ENCODE measurements around the gene IGHMBP2. TPM values are rescaled to one million over a fixed set of nuclear protein-coding genes. Genes with fewer than 3 reads are reported as not detected.

Gene IGHMBP2
- total RNA-seq, 4 donors from 2014 or later: 22.9 to 55.0 (median 30.3) TPM

DNA sequence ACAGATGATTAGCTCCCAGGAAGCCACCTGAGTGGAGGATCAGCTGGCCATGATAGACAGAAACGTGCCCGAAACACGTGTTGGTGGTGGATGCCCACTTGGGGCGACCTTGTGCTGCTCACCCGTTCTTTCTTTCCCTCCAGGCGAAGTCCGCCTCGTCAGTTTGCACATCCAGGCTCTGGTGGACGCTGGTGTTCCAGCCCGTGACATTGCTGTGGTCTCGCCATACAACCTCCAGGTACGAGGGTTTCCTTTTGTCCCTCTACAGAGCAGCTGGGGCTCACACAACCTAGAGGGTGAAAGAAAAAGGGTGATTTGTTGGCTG lies 30.6 kb downstream of the IGHMBP2 start:
- TF ChIP-seq POLR2AphosphoS5 (IDR thresholded peaks at IDR 0.05) (no peak), EP300 (IDR thresholded peaks at IDR 0.05) (no peak), POLR2A (IDR thresholded peaks at IDR 0.05) (no peak)
- TF ChIP-seq, protein P1, sequence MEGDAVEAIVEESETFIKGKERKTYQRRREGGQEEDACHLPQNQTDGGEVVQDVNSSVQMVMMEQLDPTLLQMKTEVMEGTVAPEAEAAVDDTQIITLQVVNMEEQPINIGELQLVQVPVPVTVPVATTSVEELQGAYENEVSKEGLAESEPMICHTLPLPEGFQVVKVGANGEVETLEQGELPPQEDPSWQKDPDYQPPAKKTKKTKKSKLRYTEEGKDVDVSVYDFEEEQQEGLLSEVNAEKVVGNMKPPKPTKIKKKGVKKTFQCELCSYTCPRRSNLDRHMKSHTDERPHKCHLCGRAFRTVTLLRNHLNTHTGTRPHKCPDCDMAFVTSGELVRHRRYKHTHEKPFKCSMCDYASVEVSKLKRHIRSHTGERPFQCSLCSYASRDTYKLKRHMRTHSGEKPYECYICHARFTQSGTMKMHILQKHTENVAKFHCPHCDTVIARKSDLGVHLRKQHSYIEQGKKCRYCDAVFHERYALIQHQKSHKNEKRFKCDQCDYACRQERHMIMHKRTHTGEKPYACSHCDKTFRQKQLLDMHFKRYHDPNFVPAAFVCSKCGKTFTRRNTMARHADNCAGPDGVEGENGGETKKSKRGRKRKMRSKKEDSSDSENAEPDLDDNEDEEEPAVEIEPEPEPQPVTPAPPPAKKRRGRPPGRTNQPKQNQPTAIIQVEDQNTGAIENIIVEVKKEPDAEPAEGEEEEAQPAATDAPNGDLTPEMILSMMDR (IDR thresholded peaks at IDR 0.05): no peak
- H3K27ac ChIP-seq: no peak overlapping the region
- no peaks in the 10 kb centered on the region for H3K4me1 ChIP-seq
- no peaks in the 10 kb centered on the region for H3K9me3 ChIP-seq
- H3K4me3 ChIP-seq: no peak overlapping the region
- peaks cover 84% of the 10 kb centered on the region for H3K36me3 ChIP-seq
- no peaks in the 10 kb centered on the region for H3K27me3 ChIP-seq
- 93% methylated on average over 12 of the region's 12 CpGs for whole genome bisulfite sequencing
- no peak for DNase-seq (ENCODE audit: low spot score in 2 of 2)

DNA sequence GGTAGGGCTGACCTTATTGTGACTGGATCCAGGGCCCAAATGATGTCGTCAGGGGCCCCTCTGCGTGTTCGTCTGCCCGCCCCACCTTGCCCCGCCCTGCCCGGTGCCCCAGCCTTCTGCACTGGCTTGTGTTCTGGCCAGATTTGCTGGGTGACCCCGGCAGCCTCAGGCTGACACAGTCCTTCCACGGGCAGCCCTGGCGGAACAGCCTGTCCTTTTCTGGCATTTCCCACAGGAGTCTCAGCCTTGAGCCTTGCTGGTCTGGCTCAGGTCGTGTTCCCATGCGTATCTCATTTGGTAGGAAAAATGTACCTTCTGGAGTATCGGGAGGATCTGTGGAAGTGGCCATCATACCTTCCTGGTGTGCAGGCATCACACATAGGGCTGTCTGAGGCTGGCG lies 31.0 kb downstream of the IGHMBP2 start:
- DNase-seq (ENCODE audit: low spot score in 2 of 2): no peak
- Histone ChIP-seq H3K27ac (no peak overlapping the region), H3K27me3 (no peaks in the 10 kb centered on the region), H3K36me3 (peaks cover 84% of the 10 kb centered on the region), H3K9me3 (no peaks in the 10 kb centered on the region), H3K4me1 (no peaks in the 10 kb centered on the region), H3K4me3 (no peak overlapping the region)
- WGBS: 83% methylated on average over 11 of the region's 13 CpGs
- TF ChIP-seq EP300 (IDR thresholded peaks at IDR 0.05) (no peak), POLR2AphosphoS5 (IDR thresholded peaks at IDR 0.05) (no peak), POLR2A (IDR thresholded peaks at IDR 0.05) (no peak)
- TF ChIP-seq, protein P1 (IDR thresholded peaks at IDR 0.05): no peak

DNA sequence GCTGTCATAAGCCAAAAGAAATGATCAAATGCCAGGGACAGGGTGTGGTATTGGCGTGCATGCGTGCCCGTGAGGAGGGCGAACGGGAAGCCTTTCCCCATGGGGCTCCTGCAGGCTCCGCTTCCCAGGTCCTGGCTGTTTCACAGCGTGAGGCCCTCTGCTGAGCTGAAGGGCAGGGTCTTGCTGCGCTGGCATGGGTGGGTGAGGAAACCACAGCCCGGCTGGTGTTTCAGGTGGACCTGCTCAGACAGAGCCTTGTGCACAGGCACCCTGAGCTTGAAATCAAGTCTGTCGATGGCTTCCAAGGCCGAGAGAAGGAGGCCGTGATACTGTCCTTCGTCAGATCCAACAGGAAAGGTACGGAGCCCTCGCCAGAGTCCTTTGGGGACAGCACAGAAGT lies 31.4 kb downstream of the IGHMBP2 start:
- no peak for DNase-seq (ENCODE audit: low spot score in 2 of 2)
- TF ChIP-seq, protein P1 (IDR thresholded peaks at IDR 0.05): no peak
- TF ChIP-seq POLR2A (IDR thresholded peaks at IDR 0.05): no peak
- no peak for TF ChIP-seq EP300 (IDR thresholded peaks at IDR 0.05)
- no peak for TF ChIP-seq POLR2AphosphoS5 (IDR thresholded peaks at IDR 0.05)
- WGBS: 74% methylated on average over 12 of the region's 15 CpGs
- no peaks in the 10 kb centered on the region for H3K27me3 ChIP-seq
- no peaks in the 10 kb centered on the region for H3K9me3 ChIP-seq
- no peak overlapping the region for H3K4me3 ChIP-seq
- no peak overlapping the region for H3K27ac ChIP-seq
- H3K36me3 ChIP-seq: peaks cover 84% of the 10 kb centered on the region
- H3K4me1 ChIP-seq: no peaks in the 10 kb centered on the region

DNA sequence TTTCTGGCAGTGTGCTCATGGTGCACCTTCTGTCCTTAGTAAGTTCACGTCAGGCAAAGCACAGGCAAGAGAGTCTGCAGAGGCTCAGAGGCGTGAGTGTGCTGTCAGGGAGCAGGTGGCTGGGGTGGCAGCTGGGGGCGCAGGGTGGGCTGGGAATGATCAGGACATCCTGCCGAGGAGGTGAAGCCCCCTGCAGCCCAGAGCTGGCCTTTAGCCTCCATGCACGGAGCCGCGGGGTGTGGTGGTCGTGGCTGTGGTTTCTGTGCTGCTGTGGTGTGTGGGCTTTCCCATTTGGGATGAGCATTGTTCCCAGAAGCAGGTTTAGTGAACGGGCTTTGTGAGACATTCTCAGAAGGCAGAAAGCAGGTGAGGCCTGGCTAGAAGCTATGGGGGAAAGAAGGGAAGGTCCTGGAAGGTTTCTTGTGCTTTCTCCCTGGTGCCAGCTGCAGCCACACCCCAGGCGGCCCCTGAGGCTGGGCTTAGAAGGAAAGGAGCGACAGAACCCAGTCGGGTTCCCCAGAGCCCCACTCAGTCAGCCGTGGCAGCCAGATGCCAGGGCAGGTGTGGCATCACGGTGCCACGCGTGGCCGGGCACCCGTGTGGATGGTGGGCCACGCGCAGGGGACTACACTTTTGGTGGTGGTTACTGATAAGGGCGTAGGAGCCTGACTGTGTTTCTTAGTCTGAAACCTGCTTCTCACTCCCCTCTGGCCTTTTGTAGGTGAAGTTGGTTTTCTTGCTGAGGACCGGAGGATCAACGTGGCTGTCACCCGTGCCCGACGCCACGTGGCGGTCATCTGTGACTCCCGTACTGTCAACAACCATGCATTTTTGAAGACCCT lies 32.0 kb downstream of the IGHMBP2 start:
- no peak for DNase-seq (ENCODE audit: low spot score in 2 of 2)
- Histone ChIP-seq H3K9me3 (no peaks in the 10 kb centered on the region), H3K4me1 (no peaks in the 10 kb centered on the region), H3K36me3 (peaks cover 84% of the 10 kb centered on the region), H3K27me3 (no peaks in the 10 kb centered on the region), H3K4me3 (no peak overlapping the region), H3K27ac (no peak overlapping the region)
- TF ChIP-seq, protein P1 (IDR thresholded peaks at IDR 0.05): no peak
- TF ChIP-seq POLR2AphosphoS5 (IDR thresholded peaks at IDR 0.05) (no peak), EP300 (IDR thresholded peaks at IDR 0.05) (no peak), POLR2A (IDR thresholded peaks at IDR 0.05) (no peak)
- WGBS: 91% methylated on average over 25 of the region's 29 CpGs

DNA sequence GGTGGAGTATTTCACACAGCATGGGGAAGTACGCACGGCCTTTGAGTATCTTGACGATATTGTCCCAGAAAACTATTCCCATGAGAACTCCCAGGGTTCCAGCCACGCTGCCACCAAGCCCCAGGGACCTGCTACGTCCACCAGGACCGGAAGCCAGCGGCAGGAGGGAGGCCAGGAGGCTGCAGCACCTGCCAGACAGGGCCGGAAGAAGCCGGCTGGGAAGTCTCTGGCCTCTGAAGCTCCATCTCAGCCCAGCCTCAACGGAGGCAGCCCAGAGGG lies 32.6 kb downstream of the IGHMBP2 start:
- H3K36me3 ChIP-seq: peaks cover 79% of the 10 kb centered on the region
- no peak for TF ChIP-seq EP300 (IDR thresholded peaks at IDR 0.05)
- no peak for TF ChIP-seq POLR2AphosphoS5 (IDR thresholded peaks at IDR 0.05)
- TF ChIP-seq, protein P1 (IDR thresholded peaks at IDR 0.05): no peak
- no peak for TF ChIP-seq POLR2A (IDR thresholded peaks at IDR 0.05)
- 96% methylated on average over 10 of the region's 10 CpGs for WGBS

More for the DNA sequence above, 32.6 kb downstream of the IGHMBP2 start:
- no peaks in the 10 kb centered on the region for H3K4me1 ChIP-seq
- H3K9me3 ChIP-seq: no peaks in the 10 kb centered on the region
- no peak overlapping the region for H3K4me3 ChIP-seq
- no peaks in the 10 kb centered on the region for H3K27me3 ChIP-seq
- no peak for DNase-seq (ENCODE audit: low spot score in 2 of 2)
- H3K27ac ChIP-seq: no peak overlapping the region

All from suprapubic skin (tissue), 4 donors.